GM18517 (cell line): ENCODE results near the gene TSR3.
"Not testable (repeated sequence)": the region's sequence is repeated elsewhere in the genome, so short reads cannot be mapped to it uniquely, and the experiment has no call there.

ENCODE experiments used
- ATAC-seq: cut with Tn5 transposase; IDR thresholded peaks from one replicate; pipeline ENCODE4 v1.9.1; 2021; ENCODE audit warnings: mild to moderate bottlenecking, moderate library complexity; ENCODE audit not compliant: unreplicated experiment

The TSR3 gene

DNA sequence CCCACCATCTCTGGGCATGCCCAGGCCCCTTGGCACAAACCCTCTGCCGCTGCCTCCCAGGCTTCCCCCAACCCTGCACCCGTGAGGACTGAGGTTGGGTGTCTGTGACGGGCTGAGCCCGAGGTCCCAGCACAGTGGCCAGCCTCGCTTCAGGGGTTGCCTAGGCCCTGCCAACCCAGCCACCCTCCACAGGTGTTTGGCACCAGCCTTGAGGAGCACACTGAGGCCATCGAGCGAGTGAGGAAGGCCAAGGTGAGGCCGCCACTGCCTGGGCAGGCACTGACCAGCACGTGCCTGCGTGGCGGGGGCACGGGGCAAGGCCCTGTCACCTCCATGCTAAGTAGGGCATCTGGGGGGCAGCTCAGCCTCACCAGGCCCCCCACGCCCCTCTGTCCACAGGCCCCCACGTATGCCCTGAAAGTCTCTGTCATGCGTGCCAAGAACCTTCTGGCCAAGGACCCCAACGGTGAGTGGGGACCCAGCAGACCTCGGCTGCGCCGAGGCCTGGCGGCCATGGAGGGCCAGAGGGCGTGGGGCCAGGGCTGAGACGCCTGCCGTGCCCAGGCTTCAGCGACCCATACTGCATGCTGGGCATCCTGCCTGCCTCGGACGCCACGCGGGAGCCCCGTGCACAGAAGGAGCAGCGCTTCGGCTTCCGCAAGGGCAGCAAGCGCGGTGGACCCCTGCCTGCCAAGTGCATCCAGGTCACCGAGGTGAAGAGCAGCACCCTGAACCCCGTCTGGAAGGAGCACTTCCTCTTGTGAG, 10.8 kb downstream of the TSR3 start:
- no peak for ATAC-seq

DNA sequence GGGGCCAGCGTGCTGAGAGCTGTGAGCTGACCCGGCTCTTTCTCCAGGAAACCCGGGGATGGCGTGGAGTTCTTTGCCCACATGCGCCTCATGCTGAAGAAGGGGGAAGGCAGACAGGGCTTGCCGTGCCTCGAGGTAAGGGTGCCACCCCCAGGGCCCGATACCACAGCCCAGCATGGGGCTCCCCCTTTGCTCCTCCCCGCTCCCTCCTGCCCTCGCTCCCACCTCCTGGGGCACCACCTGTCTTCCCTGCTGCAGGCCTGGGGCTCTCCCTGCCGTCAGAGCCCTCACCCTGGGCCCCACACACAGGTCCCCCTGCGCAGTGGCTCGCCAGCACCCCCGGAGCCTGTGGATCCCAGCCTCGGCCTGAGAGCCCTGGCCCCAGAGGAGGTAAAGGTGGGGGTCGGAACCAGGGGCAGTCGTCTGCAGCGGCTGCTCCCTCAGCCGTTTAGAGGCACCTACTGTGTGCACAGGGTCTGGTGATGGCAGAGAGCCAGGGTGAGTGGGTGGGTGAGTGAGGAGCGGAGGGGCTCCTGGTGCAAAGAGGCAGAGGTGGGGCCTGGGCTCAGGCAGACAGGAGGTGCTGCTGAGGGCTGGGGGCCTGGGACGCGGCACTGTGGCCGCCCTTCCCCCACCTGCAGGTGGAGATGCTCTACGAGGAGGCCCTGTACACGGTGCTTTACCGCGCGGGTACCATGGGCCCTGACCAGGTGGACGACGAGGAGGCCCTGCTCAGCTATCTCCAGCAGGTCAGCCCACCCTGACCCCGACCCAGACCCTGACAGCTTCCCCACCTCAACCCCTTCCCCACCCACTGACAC, 12.6 kb downstream of the TSR3 start:
- ATAC-seq, result no peak

DNA sequence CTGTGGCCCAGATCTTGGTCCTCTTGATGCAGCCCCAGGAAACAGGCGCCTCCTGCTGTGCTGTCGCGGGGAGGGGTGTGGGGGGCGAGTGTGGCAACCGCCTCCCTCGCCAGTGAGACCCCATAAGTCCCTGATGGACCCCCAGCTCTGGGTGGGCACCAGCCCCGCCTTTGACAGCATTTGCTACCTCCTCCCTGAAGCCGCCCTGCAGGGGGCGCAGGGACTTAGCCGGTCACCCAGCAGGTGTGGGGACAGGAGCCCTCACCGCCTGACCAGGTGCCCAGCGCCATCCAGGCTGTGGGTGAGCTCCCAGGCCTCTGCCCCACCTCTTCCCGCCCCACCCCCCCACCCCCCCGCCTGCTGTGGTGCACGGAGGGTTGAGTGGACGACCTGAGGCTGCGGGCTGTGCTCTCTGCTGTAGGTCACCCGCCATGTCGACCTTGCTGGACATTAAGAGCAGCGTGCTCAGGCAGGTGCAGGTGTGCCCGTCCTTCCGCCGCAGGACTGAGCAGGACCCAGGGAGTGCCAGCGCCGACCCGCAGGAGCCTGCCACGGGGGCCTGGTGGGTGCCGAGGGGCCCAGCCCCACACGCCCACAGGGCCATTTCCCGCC, 13.5 kb downstream of the TSR3 start:
- ATAC-seq, result no peak

DNA sequence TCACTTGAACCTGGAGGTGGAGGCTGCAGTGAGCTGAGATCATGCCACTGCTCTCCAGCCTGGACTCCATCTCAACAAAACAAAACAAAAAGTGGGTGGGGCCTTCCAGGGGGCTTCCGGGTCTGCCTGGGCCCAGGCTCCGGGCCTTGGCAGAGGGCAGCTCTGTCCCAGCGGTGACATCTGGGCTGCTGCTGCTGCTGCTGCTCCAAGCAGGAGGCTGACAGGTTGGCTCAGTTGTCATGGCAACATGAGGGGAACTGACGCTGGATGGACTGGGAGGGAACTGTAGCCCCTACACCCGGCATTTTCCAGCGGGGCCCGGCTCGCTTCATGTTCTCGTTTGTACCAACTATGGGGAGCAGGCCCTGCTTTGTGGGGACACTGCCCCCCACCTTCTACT, 14.2 kb downstream of the TSR3 start:
- no peak for ATAC-seq

DNA sequence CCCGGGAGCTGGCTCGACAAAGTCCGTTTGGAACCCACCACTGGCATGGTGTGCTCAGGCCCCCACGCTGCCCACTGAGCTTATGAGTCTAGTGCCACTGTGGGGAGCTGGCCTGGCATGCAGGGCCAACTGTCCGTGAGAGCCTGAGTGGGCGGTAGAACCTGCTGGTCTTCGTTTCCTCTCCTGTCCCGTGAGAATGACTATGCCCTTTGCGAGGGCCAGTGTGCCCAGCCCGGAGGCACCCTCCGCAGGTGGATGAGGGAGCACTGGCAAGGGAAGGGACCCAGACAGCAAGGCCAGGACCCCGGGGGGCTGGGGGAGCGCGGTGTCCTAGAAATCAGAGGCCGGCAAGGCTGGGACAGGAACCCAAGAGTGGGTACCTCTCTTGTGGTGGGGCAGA, 15.1 kb downstream of the TSR3 start:
- no peak for ATAC-seq

DNA sequence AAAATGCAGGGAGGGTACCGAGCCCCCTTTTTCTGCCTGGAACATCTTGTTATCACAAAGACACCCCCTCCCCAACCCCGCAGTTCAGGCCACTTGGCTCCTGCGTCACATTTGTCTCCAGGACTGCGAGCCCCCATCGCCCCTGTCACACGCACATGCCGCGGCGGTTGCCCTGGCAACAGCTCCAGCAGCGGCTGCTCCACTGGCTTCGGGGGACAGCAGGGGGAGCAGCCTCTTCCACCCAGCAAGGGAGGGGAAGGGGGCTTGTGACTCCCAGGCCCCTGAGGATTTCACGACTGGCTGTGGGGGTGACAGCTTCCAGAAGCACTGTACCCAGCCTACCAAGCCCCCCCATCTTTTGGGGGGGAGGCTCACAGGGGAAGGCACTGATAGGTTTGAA, 15.7 kb downstream of the TSR3 start:
- no peak for ATAC-seq

DNA sequence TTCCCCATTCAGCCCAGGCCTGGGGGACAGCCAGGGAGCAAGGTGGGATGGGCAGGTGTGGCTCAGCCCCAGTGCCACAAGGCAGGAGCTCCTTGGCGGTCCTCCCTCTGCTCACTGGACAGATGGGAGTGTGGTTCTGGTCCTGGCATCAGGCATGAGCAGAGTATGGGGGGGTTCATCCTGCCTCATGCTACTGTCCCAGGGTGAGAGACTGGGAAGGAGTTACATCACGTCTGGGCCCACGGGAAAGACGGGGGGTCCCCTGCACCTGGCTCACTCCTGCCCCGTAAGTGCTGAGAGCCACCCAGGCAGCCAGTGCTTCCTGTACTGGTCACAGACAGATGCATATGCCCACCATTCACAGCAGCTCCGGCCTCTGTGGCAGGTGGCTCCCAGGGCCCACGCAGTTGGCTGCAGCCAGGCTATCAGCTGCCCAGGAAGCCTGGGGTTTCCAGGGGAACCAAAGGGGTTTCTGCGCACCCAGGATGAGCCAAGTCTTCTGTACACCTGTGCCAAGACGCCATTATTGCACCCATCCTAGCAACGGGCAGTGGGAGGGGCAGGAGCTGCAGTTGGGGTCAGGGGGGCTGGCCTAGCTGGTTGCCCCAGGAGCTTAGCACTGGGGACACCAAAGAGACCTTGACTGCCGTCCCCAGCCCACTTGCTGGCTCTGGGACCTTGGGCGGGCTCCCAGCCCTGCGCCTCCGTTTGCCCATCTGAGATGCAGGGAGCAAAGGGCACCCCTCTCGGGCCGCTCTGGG, 16.3 kb downstream of the TSR3 start:
- ATAC-seq, result no peak

DNA sequence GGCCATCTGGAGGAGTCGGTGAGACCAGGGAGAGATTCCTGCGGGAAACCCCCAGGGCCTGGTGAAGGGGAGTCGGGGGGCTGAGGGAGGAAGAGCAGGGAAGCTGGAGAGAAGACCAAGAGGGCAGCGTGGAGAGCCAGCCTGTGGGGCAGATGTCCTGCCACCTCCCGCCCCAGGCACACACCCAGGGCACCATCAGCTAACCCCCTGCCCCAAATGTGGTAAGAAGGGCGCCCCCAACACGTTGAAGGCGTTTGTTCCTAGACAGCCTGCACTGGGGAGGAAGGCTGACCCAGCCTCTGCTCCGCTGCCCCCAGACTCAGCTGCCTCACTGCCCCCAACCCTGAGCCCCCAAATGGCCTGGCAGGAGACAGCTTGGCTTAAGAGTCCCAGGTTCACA, 16.9 kb downstream of the TSR3 start:
- no peak for ATAC-seq

DNA sequence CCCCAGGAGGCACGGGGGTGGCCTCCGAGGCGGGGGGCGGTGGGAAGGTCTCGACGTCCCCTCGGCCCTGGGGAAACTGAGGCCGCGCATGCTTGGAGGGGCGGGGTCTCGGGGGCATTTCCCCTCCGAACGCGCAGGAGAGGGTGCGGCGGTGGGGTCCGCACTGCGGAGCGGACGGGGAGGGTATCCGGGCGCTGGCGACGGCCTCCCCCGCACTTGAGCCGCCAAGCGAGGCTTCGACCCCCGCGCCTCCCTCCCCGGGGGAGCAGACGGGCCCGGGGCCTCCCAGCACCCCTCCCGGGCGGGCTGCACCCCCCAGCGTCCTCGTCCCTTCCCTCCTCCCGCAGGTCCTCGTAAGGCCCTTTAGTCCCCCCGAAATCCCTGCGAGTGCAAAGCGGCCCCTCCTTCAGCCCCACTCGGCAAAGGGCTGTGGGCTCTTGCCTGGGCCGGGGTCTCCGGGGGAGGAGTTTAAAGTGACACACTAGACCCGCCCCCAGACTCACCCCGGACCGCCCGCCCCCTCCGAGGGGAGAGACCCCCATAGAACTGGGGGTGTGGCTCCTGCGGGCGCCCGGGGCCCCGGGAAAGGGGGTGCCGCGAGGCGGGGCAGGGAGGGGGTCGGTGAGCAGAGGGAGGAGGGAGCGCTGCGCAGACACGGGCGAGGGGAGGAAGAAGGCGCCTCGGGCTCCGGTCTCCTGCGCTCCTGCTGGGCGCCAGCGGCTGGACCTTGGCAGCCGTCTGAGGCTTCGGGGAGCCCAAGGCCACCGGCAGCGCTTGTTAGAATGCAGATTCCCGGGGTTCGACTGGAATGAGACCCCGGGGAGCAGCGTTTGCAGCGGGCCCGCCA, 17.6 kb downstream of the TSR3 start:
- ATAC-seq, result no peak

DNA sequence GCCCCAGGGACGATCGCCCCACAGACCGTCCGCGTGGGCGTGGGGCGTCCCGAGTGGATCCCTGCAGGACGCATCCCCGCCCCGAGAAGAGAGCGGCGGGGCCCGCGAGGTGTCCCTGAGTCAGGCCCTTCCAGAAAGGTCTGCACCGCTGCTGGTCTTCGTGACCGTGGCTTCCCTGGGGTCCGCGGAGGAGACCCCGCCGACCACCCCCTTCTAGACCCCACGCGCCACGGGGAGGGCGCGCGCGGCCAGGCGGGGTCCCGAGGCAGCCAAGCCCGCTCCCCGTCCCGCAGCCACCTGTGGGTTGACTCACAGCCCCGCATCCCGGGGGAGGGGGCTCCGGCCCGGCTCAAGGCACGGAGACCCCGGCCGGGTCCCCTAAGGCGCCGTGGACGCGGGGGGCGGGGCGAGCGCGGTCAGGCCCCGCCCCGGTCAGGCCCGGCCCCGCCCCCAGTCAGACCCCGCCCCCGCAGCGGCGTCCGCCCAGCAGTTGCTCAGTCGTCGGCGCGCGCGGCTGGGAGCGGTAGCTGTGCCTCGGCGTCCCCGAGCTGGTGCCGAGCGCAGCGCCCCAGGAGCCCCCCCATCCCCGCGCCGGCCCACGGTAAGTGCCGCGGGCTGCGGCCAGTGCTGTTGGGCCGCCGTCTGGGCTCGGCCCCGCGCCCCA, 18.4 kb downstream of the TSR3 start, which contains the start of gene BAIAP3:
BAIAP3 (plus strand) TSS at position 497 of the 664 bp plus-strand sequence. CDS start 4,905 bp downstream, outside the sequence.
- ATAC-seq, result no peak

DNA sequence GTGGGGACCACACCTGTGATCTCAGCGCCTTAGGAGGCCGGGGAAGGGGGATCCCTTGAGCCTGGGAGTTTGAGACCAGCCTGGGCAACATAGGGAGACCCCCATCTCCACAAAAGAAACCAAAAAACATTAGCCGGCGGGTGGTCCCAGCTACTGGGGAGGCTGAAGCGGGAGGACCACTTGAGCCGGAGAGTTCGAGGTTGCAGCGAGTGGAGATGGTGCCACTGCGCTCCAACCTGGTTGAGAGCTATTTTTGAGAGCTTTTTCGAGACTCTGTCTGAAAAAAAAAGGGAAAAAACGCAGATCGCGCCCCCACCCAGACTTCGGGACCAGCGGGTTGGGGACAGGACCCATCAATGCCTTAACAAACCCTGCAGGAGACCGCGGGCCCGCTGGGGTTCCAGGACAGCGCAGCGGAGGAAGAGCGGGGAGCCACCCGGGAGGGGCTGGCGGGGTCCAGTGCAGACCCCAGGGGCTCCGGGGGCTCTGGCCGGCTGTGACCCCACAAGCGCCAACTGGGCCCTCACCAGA, 19.0 kb downstream of the TSR3 start:
- no peak for ATAC-seq

DNA sequence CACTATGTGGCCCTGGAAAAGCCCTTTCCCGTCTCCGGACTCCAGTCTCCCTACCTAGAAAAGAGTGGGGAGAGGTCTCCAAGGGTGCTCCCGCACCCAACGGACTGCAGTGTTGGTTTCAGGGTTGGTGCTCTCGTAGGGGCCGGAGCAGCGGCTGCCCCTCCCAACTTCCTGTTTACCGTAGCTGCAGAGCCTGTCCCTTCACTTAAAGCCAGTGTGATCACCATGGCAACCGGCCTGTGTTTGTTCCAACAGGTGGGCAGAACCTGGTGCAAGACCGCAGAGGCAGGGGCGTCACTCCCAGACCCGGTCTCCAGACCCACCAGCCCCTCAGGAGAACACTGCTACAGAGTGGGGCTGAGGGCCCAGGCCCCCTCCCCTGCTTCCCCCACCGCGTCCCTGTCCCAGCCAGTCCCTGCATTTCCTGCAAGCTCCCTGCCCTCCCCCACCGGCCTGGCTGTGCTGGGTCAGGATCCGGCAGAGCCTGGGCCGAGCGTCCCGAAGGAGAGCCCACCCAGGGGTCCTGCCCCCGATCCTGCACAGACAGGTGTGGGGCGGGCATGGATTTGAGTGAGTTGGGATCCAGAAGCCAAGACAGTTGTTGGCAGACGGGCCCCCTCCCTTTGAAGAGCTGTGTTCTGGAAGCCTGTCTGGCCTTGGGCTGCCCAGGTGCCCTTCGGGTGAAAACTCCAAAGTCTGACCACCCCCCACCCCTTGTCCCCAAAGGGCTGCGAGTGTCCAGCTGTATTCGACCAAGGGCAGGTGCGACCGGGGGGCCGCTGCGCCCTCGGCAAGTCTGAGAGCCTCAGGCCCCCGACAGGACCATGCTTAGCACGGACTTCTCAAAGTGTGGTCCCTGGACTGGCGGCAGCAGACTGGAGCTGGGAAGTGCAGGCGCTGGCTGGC, 19.7 kb downstream of the TSR3 start:
- ATAC-seq, result no peak

DNA sequence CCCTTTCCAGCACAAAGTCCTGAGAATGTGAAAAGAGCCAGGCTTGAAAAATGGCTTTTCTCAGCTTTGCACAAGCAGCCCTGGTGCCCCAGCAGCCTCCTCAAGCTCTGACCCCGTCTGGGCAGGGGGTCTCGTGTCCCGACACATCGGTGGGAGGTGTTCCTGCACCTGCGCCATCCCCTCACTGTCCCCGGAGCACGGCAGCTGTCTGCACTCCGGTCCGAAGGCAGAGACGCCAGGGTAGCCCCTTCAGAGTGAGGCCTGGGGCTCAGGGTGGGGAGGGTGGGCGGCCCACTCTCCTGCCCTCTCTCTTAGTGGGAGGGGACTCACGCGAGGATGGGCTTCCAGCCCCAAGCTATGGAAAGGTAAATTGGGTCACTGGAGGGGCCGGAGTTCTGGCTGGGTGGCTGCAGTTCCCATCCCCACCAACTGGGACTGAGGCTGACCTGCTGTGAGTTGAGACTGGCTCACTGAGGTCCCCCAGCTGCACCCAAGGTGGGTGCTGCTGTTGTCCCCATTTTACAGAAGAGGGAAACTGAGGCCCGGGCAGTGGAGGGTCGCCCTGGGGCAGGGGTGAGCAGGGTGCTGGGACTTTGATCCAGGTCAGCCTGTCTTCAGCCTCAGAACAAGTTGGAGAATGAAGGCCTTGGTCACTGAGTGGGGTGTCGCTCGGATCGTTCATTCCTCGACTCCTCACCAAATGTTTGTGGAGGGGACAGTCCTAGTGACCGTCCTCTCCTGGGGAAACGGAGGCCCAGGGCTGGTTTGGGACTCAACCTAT, 20.6 kb downstream of the TSR3 start:
- no peak for ATAC-seq

DNA sequence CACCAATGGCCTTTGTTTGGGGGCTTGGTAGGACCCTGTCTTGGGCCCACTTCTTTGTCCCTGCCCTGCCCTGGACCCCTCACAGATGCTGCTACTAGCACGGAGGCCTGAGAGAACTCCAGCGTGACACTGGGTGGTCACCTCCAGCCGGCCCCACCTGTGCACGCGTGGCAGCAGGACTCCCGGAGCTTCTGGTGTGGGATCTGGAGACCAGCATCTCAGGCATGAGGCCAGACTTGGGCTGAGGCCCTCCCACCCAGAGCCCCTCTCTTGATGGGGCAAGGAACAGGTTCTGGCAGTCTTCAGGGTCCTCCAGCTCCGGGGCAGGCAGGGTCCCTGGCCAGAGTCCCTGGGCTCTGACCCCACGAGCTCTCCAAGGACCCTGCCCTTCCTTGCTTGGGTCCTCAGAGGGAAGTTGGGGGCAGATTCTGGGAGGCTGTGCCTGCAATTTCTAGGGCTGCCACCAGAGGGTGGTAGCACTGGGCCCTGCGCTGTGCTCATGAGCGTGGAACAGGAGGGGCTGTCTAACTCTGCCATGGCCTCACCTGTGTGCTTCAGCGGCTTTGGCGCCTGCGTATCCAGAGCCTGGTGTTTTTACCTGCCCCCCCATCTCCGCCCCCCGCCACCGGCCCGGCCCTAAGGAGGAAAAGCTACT, 21.3 kb downstream of the TSR3 start:
- ATAC-seq, result no peak

DNA sequence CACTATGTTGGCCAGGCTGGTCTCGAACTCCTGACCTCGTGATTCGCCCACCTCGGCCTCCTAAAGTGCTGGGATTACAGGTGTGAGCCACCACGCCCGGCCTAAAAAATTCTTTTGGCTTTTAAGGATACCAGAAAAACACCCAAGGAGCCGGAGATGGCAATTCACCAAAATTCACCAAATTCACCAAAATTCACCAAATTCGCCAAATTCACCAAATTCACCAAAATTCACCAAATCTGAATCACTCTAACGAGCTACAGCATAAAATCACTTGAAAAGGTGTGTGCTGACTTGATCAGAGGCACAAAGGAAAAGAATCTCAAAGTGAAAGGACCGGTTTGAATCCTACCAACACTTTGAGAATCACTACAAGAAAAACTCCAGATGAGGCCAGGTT, 22.7 kb downstream of the TSR3 start:
- not testable (repeated sequence) for ATAC-seq

DNA sequence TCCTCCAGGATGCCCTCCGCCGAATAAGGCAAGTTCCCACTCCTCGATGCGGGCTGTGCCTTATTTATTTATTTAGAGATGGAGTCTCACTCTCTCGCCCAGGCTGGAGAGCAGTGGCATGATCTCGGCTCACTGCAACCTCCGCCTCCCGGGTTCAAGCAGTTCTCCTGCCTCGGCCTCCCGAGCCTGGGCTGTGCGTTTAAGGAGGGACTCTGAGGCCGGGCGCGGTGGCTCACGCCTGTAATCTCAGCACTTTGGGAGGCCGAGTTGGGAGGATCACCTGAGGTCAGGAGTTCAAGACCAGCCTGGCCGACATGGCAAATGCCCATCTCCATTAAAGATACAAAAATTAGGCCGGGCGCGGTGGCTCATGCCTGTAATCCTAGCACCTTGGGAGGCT, 23.5 kb downstream of the TSR3 start:
- ATAC-seq, result not testable (repeated sequence)

DNA sequence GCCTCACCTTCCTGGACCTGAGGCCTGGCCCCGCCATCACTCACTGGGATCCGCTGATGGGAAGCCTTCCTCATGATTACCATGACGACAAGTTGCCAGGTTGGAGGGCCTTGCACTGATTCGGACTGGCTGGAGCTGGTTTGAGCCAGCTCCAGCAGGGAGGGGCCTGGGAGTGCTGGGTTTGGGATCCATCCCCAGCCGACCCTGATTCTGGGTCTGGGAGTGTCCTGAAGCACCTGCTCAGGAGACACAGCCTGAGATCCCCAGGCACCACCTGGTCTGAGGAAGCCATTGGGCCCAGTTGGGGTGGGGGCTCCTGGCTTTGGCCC, 24.1 kb downstream of the TSR3 start:
- no peak for ATAC-seq
